IMR-90 (cell line): ENCODE data around the gene MAP2K2. TPM values are rescaled to one million over a fixed set of nuclear protein-coding genes. Genes with fewer than 3 reads are reported as not detected.

ENCODE experiments used
- ATAC-seq: fragments of 200-7000 bp; cut with Tn5 transposase; 2 replicates; pipeline ENCODE4 v1.9.1; 2020; ENCODE audit warnings: low read depth, mild to moderate bottlenecking, moderate library complexity
- BruUV-seq: library from RNA; stranded (reverse); fragments of 400-500 nt; replicated peaks from 2 replicates; lab custom pipeline; 2021; lab: Mats Ljungman, UMichigan
- CTCF ChIA-PET: fragments of 300-600 bp; formaldehyde crosslinking; extraction: SDS; loops from one replicate; lab custom pipeline; 2021; ENCODE audit warnings: antibody characterized with exemption; lab: Yijun Ruan, JAX
- POLR2A ChIA-PET: fragments of 300-600 bp; sonication (Branson Sonifier 250); formaldehyde crosslinking; loops from one replicate; lab custom pipeline; 2022; ENCODE audit warnings: antibody characterized with exemption; ENCODE audit not compliant: unreplicated experiment; lab: Charles Lee
- DNase-seq: peaks from one replicate; pipeline ENCODE4 v3.0.0; 2013
- H2AFZ ChIP-seq: replicated peaks from 2 replicates; pipeline ENCODE3; 2013; ENCODE audit warnings: low read length, mild to moderate bottlenecking; ENCODE audit not compliant: poor library complexity
- H2AK5ac ChIP-seq: 2 replicates; pipeline ENCODE4 v1.6.1; 2013; ENCODE audit warnings: low read depth, low read length, inconsistent platforms
- H2AK9ac ChIP-seq: replicated peaks from 2 replicates; pipeline ENCODE3; 2013; ENCODE audit warnings: mild to moderate bottlenecking, low read depth, low read length, moderate library complexity; ENCODE audit not compliant: poor library complexity
- H2BK120ac ChIP-seq: 2 replicates; pipeline ENCODE4 v1.6.1; 2013; ENCODE audit warnings: low read depth, low read length, inconsistent platforms
- H2BK15ac ChIP-seq: 3 replicates; pipeline ENCODE4 v1.6.1; 2013; ENCODE audit warnings: low read depth, low read length, inconsistent platforms
- H2BK20ac ChIP-seq: 2 replicates; pipeline ENCODE4 v1.6.1; 2013; ENCODE audit warnings: low read depth, mild to moderate bottlenecking, inconsistent platforms, low read length, moderate library complexity
- H2BK5ac ChIP-seq: 2 replicates; pipeline ENCODE4 v1.6.1; 2013; ENCODE audit warnings: mild to moderate bottlenecking, low read depth, low read length, inconsistent platforms; ENCODE audit not compliant: poor library complexity, severe bottlenecking
- H3K14ac ChIP-seq: replicated peaks from 2 replicates; pipeline ENCODE4 v1.6.1; 2013; ENCODE audit warnings: low read depth, low read length, inconsistent platforms
- H3K18ac ChIP-seq: 2 replicates; pipeline ENCODE4 v1.6.1; 2013; ENCODE audit warnings: low read depth, low read length, control low read depth
- H3K23ac ChIP-seq: 2 replicates; pipeline ENCODE4 v1.6.1; 2013; ENCODE audit warnings: low read depth, low read length, inconsistent platforms
- H3K27ac ChIP-seq: 2 replicates; pipeline ENCODE4 v1.5.1; 2013; ENCODE audit warnings: mild to moderate bottlenecking, control low read depth, low read length; ENCODE audit not compliant: insufficient read depth
- H3K27me3 ChIP-seq: 2 replicates; pipeline ENCODE4 v1.6.1; 2013; ENCODE audit warnings: low read length; ENCODE audit not compliant: control insufficient read depth, insufficient read depth
- H3K36me3 ChIP-seq: 2 replicates; pipeline ENCODE4 v1.6.1; 2013; ENCODE audit warnings: low read length, mixed read lengths; ENCODE audit not compliant: control insufficient read depth, insufficient read depth
- H3K4ac ChIP-seq: 2 replicates; pipeline ENCODE4 v1.6.1; 2013; ENCODE audit warnings: low read depth, low read length, inconsistent platforms
- H3K4me1 ChIP-seq: 2 replicates; pipeline ENCODE4 v1.6.1; 2013; ENCODE audit warnings: low read length, mixed read lengths; ENCODE audit not compliant: control insufficient read depth, insufficient read depth
- H3K4me2 ChIP-seq: 2 replicates; pipeline ENCODE4 v1.6.1; 2013; ENCODE audit warnings: low read depth, mild to moderate bottlenecking, control low read depth, low read length, moderate library complexity
- H3K4me3 ChIP-seq: 2 replicates; pipeline ENCODE4 v1.5.1; 2013; ENCODE audit warnings: low read depth, mild to moderate bottlenecking, control low read depth, low read length, moderate library complexity; ENCODE audit not compliant: insufficient read depth
- H3K56ac ChIP-seq: 2 replicates; pipeline ENCODE4 v1.6.1; 2013; ENCODE audit warnings: low read length, inconsistent platforms; ENCODE audit not compliant: insufficient read depth; ENCODE audit errors: extremely low read depth
- H3K79me1 ChIP-seq, 2 experiments: 2 replicates each; pipeline ENCODE4 v1.6.1; 2013; ENCODE audit warnings: low read length in 2 of 2, inconsistent platforms in 1 of 2, low read depth in 1 of 2
- H3K9ac ChIP-seq: 2 replicates; pipeline ENCODE4 v1.6.1; 2013; ENCODE audit warnings: low read depth, low read length, control low read depth
- H3K9me1 ChIP-seq: 2 replicates; pipeline ENCODE4 v1.6.1; 2013; ENCODE audit warnings: low read length, inconsistent platforms; ENCODE audit not compliant: insufficient read depth
- H3K9me3 ChIP-seq: 2 replicates; pipeline ENCODE4 v1.6.1; 2013; ENCODE audit warnings: low read length; ENCODE audit not compliant: control insufficient read depth, insufficient read depth
- H4K20me1 ChIP-seq: 2 replicates; pipeline ENCODE4 v1.6.1; 2013; ENCODE audit warnings: low read length, inconsistent platforms; ENCODE audit not compliant: insufficient read depth
- H4K5ac ChIP-seq: 2 replicates; pipeline ENCODE4 v1.6.1; 2013; ENCODE audit warnings: mild to moderate bottlenecking, low read depth, low read length, control low read depth
- H4K8ac ChIP-seq, 2 experiments: 2 replicates each; pipeline ENCODE4 v1.6.1; 2013; ENCODE audit warnings: low read depth in 2 of 2, low read length in 2 of 2, control low read depth in 1 of 2, inconsistent platforms in 1 of 2
- H4K91ac ChIP-seq: 2 replicates; pipeline ENCODE4 v1.6.1; 2013; ENCODE audit warnings: low read depth, low read length, inconsistent platforms; ENCODE audit not compliant: insufficient read depth
- BHLHE40 ChIP-seq: fragments of 150-350 bp; IDR thresholded peaks from 2 replicates; pipeline ENCODE4 v1.6.1; 2016; ENCODE audit warnings: mild to moderate bottlenecking, low read depth, low read length
- CHD1 ChIP-seq: IDR thresholded peaks from 2 replicates; pipeline ENCODE4 v1.6.1; 2012; ENCODE audit warnings: low read depth, low read length, improper control_type of control experiment
- MAZ ChIP-seq: IDR thresholded peaks from 2 replicates; pipeline ENCODE4 v1.6.1; 2012; ENCODE audit warnings: low read depth, mild to moderate bottlenecking, low read length, improper control_type of control experiment, moderate library complexity, borderline replicate concordance
- MXI1 ChIP-seq: IDR thresholded peaks from 2 replicates; pipeline ENCODE4 v1.6.1; 2012; ENCODE audit warnings: low read depth, mild to moderate bottlenecking, low read length, moderate library complexity, borderline replicate concordance
- RCOR1 ChIP-seq: IDR thresholded peaks from 2 replicates; pipeline ENCODE4 v1.6.1; 2012; ENCODE audit warnings: mild to moderate bottlenecking, low read length, improper control_type of control experiment; ENCODE audit not compliant: insufficient replicate concordance
- WGBS, 2 experiments: methylation state at CpG; one replicate each; pipeline versions ENCODE4 v1.1.5 to v1.1.7; 2013; ENCODE audit warnings: missing lambda C conversion rate in 2 of 2; ENCODE audit not compliant: insufficient read length in 1 of 2; ENCODE audit errors: extremely low coverage in 2 of 2; 5-methylcytosine and 5-hydroxymethylcytosine counted together
- dilution Hi-C: fragments of 300-500 bp; cut with HindIII; formaldehyde crosslinking; loops from one replicate; pipeline ENCODE4 v1.14.3; 2018; ENCODE audit warnings: low sequenced_read_pairs; ENCODE audit not compliant: unreplicated experiment
- in situ Hi-C: fragments of 300-500 bp; cut with MboI; formaldehyde crosslinking; loops from 3 replicates; pipeline ENCODE4 v1.14.3; 2019; ENCODE audit warnings: low sequenced_read_pairs, inconsistent platforms, mixed read lengths
- intact Hi-C: fragments of 100-400 bp; cut with micrococcal nuclease; formaldehyde crosslinking; loops from 2 replicates; pipeline ENCODE4 v1.10.0; 2022
- polyA plus RNA-seq, 3 experiments: library from polyadenylated mRNA; depleted of rRNA; stranded (reverse); fragments of >200 nt; gene quantifications; 2 replicates each; pipeline ENCODE4 v1.2.3, GENCODE V29; 2012; ENCODE audit warnings: low replicate concordance in 1 of 3
- total RNA-seq: library from RNA; depleted of rRNA; stranded (reverse); fragments of >200 nt; gene quantifications from 2 replicates; pipeline ENCODE4 v1.2.3, GENCODE V29; 2012
- TF ChIP-seq, protein P1 (sequence below): fragments of 150-350 bp; IDR thresholded peaks from 2 replicates; pipeline ENCODE4 v1.6.1; 2017; ENCODE audit warnings: mild to moderate bottlenecking, antibody characterized with exemption, low read length, low read depth

MAP2K2 gene
- total and polyA plus RNA-seq, 2 of the 4 experiments (the other 2 are of a cell fraction), result 115 to 151 TPM

- ATAC-seq, result peak; percentile 0; the same call in 1 of the 2 replicates
- H3K79me1 ChIP-seq, result peaks cover 3 to 26% of the 10 kb centered on the region in 2 experiments; a peak in 2 of 4 replicates
- peak overlapping the region; percentile 53 for H2AK5ac ChIP-seq
- in situ Hi-C loops, result no loop called here
- peak overlapping the region; percentile 83 for H3K4me3 ChIP-seq
- H3K27ac ChIP-seq, result peak overlapping the region; percentile 98
- peak overlapping the region; percentile 32; the same call in 1 of the 2 replicates for H4K91ac ChIP-seq
- no peaks in the 10 kb centered on the region for H3K9me3 ChIP-seq
- H3K9me1 ChIP-seq, result no peaks in the 10 kb centered on the region
- peak overlapping the region; percentile 45 for H3K14ac ChIP-seq
- no peak overlapping the region for H2BK15ac ChIP-seq
- dilution Hi-C loops, result no loop called here
- peak overlapping the region; percentile 65 for H3K56ac ChIP-seq
- BruUV-seq, result no TSS peak
- H2BK120ac ChIP-seq, result no peak overlapping the region; the same call in 1 of the 2 replicates
- peaks cover 52% of the 10 kb centered on the region for H4K20me1 ChIP-seq
- ChIA-PET POLR2A (no interaction called here), CTCF (no interaction called here)
- H3K27me3 ChIP-seq, result no peaks in the 10 kb centered on the region
- no peak for DNase-seq
- H3K4me1 ChIP-seq, result peaks cover 29% of the 10 kb centered on the region
- peaks cover 22% of the 10 kb centered on the region for H3K36me3 ChIP-seq
- peak overlapping the region; percentile 7; the same call in 1 of the 2 replicates for H4K5ac ChIP-seq
- H3K23ac ChIP-seq, result peak overlapping the region; percentile 71; the same call in 1 of the 2 replicates
- peak overlapping the region; percentile 67 for H2AFZ ChIP-seq
- TF ChIP-seq, protein P1, sequence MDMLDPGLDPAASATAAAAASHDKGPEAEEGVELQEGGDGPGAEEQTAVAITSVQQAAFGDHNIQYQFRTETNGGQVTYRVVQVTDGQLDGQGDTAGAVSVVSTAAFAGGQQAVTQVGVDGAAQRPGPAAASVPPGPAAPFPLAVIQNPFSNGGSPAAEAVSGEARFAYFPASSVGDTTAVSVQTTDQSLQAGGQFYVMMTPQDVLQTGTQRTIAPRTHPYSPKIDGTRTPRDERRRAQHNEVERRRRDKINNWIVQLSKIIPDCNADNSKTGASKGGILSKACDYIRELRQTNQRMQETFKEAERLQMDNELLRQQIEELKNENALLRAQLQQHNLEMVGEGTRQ, result 0 out of 2 replicates have a peak, but pooled peaks have one; percentile 38
- TF ChIP-seq MXI1 (0 out of 2 replicates have a peak, but pooled peaks have one; percentile 37), CHD1 (no peak), RCOR1 (no peak), BHLHE40 (peak; percentile 69; the same call in 1 of the 2 replicates), MAZ (peak; percentile 76; the same call in 1 of the 2 replicates)
- peak overlapping the region; percentile 60 for H3K4ac ChIP-seq
- H3K18ac ChIP-seq, result no peak overlapping the region; the same call in 1 of the 2 replicates
- H2BK20ac ChIP-seq, result no peak overlapping the region
- peak overlapping the region in 1 of 2 experiments; percentile 37; a peak in 1 of 4 replicates for H4K8ac ChIP-seq
- peak overlapping the region; percentile 91 for H3K4me2 ChIP-seq
- H2BK5ac ChIP-seq, result peak overlapping the region; percentile 93
- WGBS, 2 experiments, result 3% methylated on average over 8 of the region's 57 CpGs; no CpG with 5 or more reads in 1 of the 2 experiments
- peak overlapping the region; percentile 99 for H2AK9ac ChIP-seq
- intact Hi-C loops, result loop anchor here (2.0 to 5.0 kb wide), 2 partner anchors 123 to 140 kb away; no protein-coding TSS in a partner anchor
- peak overlapping the region; percentile 75 for H3K9ac ChIP-seq
Measured at GRCh38 chr19:4064496-4065260, 59.2 kb downstream of the MAP2K2 start.
